Right renal pelvis (tissue), 4 donors: Measurements from ENCODE around the gene PTPRG. TPM values are rescaled to one million over a fixed set of nuclear protein-coding genes. Genes with fewer than 3 reads are reported as not detected.
"Not testable (repeated sequence)": the region's sequence is repeated elsewhere in the genome, so short reads cannot be mapped to it uniquely, and the experiment has no call there.

Source experiments
- DNase-seq, 4 donors: peaks; one replicate each; pipeline ENCODE4 v3.0.0-alpha.2; 2013; ENCODE audit warnings: low read depth in 4 of 4, low spot score in 3 of 4, missing footprints in 1 of 4
- polyA plus RNA-seq, 4 donors: library from polyadenylated mRNA; unstranded; fragments of 120-200 nt; gene quantifications; one replicate each; pipeline ENCODE4 v1.2.1, GENCODE V29; 2013; ENCODE audit not compliant: insufficient read length in 4 of 4

The PTPRG gene
- polyA plus RNA-seq, 4 donors = 76.3 to 93.4 (median 85.3) TPM

DNA sequence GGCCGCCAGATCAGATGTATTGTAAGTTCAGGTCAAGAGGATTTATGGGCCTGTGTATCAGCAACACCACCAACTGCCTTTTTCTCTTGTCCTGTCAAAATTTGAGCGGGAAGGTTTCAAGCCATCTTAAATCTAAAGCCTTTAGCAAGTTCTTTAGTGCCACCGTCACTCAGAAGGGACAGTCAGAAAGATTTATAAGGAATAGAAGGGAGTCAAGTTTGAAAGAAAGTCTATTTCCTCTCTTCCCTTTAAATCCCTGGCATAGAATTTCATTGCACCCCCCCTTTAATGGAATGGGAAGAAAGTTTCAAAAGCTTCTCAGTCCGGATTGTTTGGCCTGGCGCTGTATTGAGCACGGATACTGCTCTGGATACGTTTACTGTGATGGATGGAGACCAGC, 452.6 kb downstream of the PTPRG start:
- DNase-seq = peak in 2 of 4 donors; percentile 29 to 49

DNA sequence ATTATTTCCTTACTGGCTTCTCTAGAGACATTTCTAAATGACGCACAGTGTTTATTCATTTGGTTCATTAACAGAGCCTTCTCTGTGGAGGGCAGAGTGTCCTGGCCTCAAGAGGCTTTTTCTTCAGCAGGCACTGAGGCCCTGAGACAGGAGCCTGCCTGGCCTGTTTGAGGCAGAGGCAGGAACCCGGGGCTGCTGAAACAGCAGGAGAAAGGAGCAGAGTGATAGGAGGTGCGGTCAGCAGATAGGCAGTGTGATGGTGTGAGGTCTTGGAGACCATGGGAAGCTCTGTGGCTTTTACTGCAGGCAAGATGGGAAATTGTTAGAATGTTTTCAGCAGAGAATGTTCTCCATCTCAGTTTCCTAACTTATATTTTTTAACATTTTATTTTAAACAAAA, 453.7 kb downstream of the PTPRG start:
- no peak for DNase-seq

DNA sequence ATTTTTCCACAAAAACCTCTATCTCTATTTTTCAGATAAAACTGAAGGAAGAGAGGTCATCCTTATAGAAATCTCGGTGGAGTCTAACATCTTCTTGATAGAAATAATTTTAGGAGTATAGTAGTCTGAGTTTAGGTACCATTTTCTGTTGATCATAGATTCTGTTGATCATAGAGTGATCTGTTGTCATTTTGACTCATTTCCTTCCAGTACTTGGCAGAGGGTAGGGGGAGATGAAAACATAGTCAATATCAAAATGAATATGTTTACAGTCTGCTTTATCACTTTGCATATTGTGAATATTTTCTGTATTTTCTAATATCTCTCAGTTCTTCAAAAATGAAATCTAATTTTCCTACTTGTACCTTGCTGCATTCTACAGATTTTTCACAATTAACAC, 458.5 kb downstream of the PTPRG start:
- no peak for DNase-seq

DNA sequence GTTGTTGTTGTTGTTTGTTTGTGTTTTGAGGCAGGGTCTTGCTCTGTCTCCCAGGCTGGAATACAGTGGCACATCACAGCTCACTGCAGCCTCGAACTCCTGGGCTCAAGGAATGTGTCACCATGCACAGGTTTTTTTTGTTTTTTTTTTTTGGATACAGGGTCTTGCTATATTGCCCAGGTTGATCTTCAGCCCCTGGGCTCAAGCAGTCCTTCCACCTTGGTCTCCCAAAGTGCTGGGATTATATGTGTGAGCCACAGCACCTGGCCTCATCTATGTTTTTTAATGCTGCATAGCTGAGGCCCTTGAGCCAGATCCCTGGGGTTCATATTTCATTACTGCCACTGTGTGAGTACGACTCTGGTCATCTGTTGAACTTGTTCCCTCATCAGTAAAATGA, 459.3 kb downstream of the PTPRG start:
- no peak for DNase-seq

DNA sequence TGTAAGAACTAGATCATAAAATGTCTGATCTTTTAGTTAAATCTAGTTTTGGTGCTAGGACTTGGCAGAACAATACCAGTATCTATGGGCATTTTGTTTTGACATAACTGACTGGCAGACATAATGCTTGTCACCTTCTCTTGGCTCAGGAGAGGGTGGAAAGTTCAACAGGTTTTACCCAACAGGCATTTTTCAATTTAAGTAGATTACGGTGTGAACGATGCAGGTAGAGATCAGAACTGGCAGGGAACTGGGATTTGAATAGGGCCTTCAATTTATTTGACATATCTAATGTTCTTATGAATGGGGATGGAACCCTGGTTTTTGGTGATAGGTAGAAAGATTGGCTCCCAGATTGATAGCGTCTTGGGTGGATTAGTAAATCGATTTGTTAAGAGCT, 460.9 kb downstream of the PTPRG start:
- DNase-seq = no peak

DNA sequence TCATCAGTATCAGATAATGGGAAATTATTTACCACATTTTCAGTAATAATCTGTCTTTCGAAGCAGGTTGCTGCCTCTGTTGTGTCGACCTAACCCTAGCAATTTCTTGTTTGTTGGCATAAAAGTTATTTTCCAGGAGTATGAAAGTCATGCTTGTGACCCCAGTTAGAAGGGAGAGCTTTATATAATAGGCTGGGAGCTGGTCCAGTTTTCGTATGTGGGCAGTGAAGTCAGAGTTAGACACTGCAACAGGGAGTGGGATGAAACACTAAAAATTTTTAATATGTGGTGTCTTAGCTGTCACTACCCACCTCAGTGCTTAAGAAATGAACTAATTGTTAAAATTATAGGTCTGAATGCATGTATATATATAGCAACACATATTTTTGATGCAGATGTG, 463.5 kb downstream of the PTPRG start:
- DNase-seq = no peak

DNA sequence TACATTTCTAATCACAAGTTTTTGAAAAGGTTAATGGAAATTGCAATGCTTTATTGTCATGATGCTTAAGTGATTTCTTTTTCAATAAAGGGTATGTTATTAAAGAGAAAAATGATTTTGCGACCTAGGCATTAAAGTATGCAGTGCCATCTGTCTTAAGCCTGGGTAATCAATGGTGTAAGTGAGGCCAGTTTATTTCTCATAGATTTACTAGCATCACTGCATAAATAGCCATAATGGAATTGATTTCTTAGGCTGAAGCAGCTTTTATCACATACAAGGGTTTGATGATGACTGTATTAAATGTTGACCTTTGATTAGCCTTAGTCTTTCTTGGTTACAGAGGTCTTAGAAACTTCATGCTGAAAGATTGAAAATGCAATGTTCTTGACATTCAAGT, 464.5 kb downstream of the PTPRG start:
- no peak for DNase-seq

DNA sequence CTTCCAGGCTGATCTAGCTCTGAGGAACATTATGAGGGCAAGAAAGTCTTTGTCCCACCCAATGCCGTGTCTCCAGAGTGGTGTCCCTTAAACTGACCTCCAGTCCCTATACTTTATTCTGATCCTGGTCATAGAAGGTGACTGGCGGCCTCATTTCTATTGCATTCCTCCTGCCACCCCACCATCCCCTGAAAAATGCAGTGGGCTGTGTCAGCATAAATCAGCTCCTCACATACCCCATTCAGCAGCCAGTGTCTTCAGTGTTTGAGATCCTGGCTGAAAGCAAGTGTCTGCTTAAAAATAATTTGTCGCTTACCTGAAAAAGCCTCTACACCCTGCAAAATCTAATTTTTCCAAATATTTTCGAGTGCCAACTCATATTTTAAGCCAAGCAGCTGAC, 465.9 kb downstream of the PTPRG start:
- DNase-seq = peak in 2 of 4 donors; percentile 38 to 47

DNA sequence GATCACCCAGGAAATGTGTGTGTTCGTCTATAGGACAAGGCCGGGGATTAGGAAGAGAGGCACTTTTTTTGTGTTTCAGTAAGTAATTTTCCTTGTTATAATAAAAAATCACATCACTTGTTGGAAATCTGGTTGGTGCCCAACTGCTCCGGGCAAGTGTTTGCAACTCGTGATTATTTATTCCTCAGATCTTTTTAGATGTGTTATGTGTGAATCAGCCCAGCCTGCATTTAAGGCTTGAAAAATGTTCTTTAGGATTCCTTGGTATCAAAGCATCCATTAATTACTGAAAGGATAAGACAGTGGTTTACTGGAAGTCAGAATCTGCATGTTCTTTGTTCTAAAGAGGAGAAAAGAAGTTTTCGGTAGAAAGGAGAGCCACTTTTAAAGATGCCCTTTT, 466.4 kb downstream of the PTPRG start:
- DNase-seq = no peak

DNA sequence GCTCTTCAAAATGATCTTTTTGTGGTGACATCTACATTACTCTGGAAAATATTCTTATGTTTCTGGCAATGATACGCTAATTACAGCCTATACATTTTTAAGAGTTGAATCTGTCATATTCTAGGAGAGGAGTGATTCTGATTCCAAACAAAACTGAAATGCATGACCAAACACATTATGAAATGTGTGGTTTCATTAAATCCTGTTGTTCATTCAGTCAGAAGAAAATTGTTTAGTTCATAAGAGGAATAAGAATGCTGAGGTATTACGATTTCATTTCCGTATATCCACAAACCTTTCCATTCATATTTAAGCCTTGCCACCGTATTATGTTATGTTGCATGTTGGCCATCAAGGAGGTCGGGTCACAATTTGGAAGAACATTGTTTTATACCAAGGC, 466.9 kb downstream of the PTPRG start:
- no peak for DNase-seq

DNA sequence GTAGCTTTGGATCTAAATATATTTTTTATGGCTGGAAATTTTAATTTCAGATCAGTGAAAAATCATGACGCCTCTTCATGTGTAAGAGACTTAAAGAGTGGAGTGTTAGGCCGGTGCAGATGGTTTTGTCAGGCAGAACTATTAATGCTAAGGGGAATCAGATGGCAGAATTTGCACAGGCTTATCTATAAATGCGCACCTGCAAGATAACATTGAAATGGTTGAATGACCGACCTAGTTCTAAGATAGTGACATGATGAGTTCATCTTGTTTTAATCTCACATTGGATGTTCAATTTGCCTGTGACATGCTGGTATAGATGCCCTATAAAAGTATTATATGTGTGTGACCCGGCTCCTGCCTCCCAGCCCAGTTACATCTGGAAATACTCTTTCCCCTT, 471.4 kb downstream of the PTPRG start:
- no peak for DNase-seq

DNA sequence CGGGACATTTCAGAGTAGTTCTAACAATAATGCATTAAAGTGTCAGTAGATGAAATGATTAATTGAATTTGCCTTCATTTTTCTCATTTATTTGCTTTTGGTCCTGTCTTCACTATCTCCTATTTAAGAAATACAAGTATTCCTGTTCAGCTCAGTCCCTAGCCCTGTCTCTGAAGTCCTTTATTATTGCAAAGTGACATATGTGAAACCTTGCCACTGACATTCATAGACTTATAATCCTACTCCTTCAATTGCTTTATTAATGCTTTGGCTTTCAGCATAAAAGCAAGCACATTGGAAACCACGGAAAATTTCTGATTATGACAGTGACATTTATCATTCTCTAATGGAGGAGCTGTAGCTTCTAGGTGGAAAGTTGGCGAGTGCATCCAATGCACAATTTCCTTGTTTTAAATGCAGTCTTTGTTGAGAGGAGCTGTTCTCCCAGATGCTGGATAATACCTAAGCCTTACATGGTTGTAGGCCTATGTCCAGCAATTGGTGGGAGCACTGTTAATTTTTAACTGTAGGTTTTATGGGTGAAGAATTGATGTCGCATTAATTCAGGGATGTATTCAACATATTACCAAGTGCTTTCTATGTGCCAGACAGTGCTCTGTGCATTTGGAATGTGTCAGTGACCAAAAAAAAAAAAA, 474.2 kb downstream of the PTPRG start:
- DNase-seq = no peak

DNA sequence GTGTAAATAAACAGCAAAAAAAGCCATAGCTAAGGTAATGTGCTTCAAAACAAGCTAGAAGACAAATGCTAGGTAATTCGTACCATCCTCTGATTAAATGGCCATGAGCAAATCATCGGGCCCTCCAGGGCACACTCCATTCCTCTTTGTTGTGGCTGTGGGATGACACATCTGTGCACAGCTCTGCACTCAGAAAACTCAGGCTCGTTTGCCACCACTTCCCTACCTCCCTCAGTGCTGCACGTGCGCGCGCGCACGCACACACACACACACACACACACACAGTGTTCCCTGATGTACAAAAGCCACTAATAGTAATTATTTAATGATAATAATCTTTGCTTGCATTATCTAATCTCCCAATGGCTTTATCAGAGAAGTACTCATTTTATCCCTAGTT, 475.4 kb downstream of the PTPRG start:
- no peak for DNase-seq

DNA sequence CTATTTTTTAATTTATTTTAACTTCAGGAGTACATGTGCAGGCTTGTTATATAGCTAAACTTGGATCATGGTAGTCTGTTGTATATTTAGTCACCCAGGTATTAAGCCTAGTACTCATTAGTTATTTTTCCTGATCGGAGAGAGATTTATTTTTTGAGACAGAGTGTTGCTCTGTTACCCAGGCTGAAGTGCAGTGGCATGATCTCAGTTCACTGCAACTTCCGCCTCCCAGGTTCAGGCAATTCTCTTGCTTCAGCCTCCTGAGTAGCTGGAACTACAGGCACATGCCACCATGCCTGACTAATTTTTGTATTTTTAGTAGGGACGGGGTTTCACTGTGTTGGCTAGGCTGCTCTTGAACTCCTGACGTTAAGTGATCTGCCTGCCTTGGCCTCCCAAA, 477.4 kb downstream of the PTPRG start:
- DNase-seq = not testable (repeated sequence)

DNA sequence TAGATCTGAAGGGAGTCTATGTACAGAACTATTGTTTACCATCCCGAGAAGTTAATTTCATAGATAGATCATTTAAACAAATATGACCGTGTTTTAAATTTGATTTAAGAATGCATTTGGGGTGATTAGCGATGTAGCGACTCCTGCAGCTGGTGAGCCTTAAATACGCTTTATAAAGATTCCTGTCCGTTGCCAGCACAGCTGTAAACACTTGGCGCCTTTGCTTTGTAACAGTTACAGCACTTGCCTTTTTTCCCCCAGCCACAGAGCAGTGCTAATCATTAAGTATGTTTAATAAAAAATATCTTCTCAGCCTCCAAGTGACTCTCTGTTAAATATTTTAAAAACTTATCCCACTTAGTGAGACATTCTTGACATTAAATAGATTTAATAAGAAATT, 478.2 kb downstream of the PTPRG start:
- no peak for DNase-seq

DNA sequence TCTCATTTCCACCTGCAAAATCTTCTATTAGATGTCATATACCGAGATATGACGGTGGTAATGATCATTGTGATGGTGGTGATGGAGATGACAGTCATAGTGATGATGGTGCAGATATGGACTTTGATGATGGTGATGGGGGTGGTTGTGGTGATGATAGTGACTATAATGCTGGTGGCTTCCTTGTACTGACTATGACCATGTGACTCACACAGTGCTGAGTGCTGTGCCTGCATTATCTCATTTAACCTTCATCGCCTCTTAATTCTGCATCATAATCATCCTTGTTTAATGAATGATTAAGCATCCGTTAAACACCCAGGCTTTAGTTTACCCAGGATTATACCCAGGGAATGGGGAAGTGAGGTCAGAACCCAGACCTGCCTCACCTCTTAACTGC, 480.3 kb downstream of the PTPRG start:
- DNase-seq = no peak

DNA sequence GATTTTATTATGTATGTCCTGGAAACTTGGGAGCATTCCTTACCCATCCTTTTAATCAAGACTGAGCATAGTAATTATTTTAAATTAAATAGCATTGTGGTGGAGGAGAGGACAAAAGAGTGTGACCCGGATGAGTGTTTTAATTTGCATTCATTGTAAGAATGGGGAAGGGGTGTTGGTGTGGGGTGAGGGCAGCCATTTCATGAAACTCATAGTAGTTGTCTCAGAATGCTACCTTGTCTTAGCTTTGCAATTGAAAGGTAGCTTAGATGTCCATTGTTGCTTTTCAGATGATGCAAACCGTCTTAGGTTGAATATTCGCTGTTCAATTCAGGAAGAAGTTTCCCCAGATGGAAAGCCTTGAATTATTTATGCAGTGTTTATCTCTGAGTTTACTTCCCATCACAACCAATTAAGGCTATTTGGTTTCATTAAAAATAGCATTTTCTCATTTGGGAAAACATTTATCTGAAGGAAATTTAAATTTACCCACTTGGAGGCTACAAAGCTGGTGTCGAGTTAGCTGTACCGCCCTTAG, 483.6 kb downstream of the PTPRG start:
- DNase-seq = no peak

DNA sequence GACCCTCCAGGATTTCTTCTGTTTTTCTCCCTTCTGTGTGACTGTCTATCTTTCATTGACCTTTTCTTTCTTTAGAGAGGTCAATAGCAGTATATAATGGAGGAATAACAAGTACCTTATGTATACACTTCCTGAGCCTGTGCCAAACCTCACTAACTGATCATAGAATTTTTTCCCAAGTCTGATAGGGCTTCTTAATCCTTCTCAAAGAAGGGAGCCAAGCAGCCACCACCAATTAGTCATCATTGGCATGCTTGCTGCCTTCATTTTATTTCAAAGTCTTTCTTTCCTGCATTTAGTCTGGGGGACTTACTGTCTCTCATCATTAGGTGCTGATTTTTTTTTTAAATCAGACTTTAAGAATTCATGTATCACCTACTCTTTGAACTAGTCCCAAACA, 485.0 kb downstream of the PTPRG start:
- DNase-seq = no peak

DNA sequence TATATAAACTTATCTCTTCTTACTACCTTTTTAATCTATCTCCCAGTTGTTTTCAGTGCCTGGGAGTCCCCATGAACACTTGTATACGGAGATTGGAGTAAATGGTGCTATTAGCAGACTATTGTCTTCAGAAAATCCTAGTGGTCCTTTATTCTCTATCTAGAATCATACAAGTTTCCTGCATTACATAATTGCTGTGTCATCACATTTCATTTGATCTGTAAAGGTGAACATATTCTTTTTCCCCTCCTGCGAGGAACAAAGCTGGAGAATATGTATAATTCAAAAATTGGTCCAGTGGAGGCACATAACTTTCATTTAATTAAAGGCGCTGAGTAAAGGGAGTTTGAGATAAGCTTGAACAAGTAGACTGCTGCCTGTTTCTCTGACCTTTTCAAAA, 487.2 kb downstream of the PTPRG start:
- no peak for DNase-seq

DNA sequence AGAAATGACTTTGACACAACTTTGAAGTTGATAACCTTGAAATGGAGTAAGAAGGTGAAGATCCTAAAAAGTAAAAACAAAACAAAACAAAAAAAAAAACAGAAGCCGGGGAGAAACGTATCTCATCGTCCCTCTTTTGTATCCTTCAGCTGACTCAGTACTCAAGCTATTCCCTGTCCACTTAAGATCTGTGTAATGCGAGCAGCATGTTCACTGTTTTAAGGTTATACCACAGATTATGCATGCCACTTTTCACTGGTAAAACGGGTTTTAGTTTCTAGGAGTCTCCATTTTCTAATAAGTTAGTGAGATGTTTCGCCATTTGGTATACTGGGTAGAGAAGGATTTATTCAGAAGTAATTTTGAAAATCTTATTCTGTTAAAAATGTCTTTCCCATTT, 487.7 kb downstream of the PTPRG start:
- no peak for DNase-seq

DNA sequence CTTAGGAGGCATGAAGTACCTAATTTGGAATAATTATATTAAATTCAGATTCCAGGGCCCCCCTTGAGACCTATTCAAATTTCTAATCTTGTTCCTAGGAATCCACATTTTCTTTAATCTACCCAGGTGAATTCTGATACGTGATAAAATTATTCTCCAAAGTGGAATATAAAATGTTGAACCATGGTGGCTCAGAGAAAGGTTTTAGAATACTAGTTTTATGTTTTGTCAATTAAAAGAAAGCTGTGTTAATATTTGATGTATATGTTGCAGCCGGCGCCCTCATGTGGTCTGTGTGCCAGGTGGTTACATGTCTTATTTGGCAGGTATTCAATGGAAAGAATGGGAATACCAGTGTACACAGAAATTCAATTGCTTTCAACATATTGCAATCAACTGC, 490.1 kb downstream of the PTPRG start:
- DNase-seq = no peak

DNA sequence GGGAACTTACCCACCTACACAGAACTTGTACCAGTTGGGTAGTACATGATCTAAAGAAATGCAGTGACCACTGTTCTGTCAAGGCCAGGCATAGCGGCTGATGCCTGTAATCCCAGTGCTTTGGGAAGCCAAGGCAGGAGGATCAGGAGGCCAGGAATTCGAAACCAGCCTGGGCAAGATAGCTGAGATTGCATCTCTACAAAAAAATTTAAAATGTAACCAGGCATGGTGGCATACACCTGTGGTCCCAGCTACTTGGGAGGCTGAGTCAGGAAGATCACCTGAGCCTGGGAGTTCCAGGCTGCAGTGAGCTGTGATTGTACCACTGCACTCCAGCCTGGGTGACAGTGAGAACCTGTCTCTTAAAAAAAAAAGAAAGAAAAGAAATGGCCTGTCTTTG, 491.0 kb downstream of the PTPRG start:
- DNase-seq = no peak

DNA sequence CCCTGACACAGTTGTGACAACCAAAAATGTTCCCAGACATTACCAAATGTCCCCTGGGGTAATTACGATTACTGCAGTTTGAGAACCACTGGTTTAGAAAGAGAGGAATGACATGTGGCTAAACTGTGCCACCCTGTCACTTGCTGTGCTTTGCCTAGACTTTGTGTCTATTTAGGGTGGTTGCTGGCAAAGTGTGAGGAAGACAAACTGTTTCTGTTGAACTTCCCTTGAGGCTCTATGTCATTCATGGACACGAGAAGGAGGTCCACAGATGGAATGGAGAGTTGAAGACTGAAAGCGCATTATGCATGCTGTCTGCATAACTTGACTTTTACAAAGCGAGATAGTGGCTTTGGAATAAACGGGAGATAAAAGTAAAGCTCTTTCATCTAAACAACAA, 495.3 kb downstream of the PTPRG start:
- DNase-seq = no peak
